H9 (cell line): ENCODE measurements around the gene CFAP77. TPM values are rescaled to one million over a fixed set of nuclear protein-coding genes. Genes with fewer than 3 reads are reported as not detected.

Experiments used
- DNase-seq: peaks from one replicate; pipeline ENCODE4 v3.0.0-alpha.2; 2017
- H2AFZ ChIP-seq: one replicate; pipeline ENCODE4 v1.6.1; 2013; ENCODE audit warnings: mild to moderate bottlenecking, low read length, control low read depth, moderate library complexity
- H2AK5ac ChIP-seq: 2 replicates; pipeline ENCODE4 v1.6.1; 2013; ENCODE audit warnings: low read length, control low read depth, mixed read lengths; ENCODE audit not compliant: insufficient read length
- H2BK120ac ChIP-seq: one replicate; pipeline ENCODE4 v1.6.1; 2013; ENCODE audit warnings: low read depth, mild to moderate bottlenecking, low read length, control low read depth, inconsistent platforms; ENCODE audit not compliant: poor library complexity, severe bottlenecking
- H2BK12ac ChIP-seq: 2 replicates; pipeline ENCODE4 v1.6.1; 2013; ENCODE audit warnings: low read length, control low read depth, mixed read lengths, low read depth; ENCODE audit not compliant: insufficient read length
- H2BK15ac ChIP-seq: 2 replicates; pipeline ENCODE4 v1.6.1; 2013; ENCODE audit warnings: low read depth, low read length, control low read depth
- H2BK20ac ChIP-seq: one replicate; pipeline ENCODE4 v1.6.1; 2013; ENCODE audit warnings: low read depth, mild to moderate bottlenecking, low read length, control low read depth, inconsistent platforms; ENCODE audit not compliant: poor library complexity, severe bottlenecking
- H2BK5ac ChIP-seq: 2 replicates; pipeline ENCODE4 v1.6.1; 2013; ENCODE audit warnings: low read length, control low read depth, mixed read lengths; ENCODE audit not compliant: insufficient read length
- H3K14ac ChIP-seq: 2 replicates; pipeline ENCODE4 v1.6.1; 2013; ENCODE audit warnings: low read length, control low read depth; ENCODE audit not compliant: insufficient read depth
- H3K18ac ChIP-seq: 2 replicates; pipeline ENCODE4 v1.6.1; 2013; ENCODE audit warnings: low read depth, mild to moderate bottlenecking, mixed read lengths, low read length, control low read depth; ENCODE audit not compliant: insufficient read length
- H3K23ac ChIP-seq: 2 replicates; pipeline ENCODE4 v1.6.1; 2013; ENCODE audit warnings: low read length, control low read depth, mixed read lengths, low read depth; ENCODE audit not compliant: insufficient read length
- H3K23me2 ChIP-seq: 2 replicates; pipeline ENCODE4 v1.6.1; 2013; ENCODE audit warnings: low read depth, mild to moderate bottlenecking, mixed read lengths, low read length, control low read depth; ENCODE audit not compliant: insufficient read length, poor library complexity, severe bottlenecking
- H3K27ac ChIP-seq: 2 replicates; pipeline ENCODE4 v1.5.1; 2013; ENCODE audit warnings: low read length, control low read depth, mixed read lengths, low read depth; ENCODE audit not compliant: insufficient read length
- H3K27me3 ChIP-seq: 2 replicates; pipeline ENCODE4 v1.6.1; 2013; ENCODE audit warnings: low read length, control low read depth, inconsistent platforms; ENCODE audit not compliant: insufficient read depth
- H3K4ac ChIP-seq: 2 replicates; pipeline ENCODE4 v1.6.1; 2013; ENCODE audit warnings: low read depth, mild to moderate bottlenecking, control low read depth, inconsistent platforms, low read length, moderate library complexity
- H3K4me1 ChIP-seq: 2 replicates; pipeline ENCODE4 v1.6.1; 2013; ENCODE audit warnings: low read length, control low read depth, inconsistent platforms; ENCODE audit not compliant: insufficient read depth
- H3K4me2 ChIP-seq: 2 replicates; pipeline ENCODE4 v1.6.1; 2013; ENCODE audit warnings: low read length, control low read depth, mixed read lengths; ENCODE audit not compliant: insufficient read length, insufficient read depth
- H3K56ac ChIP-seq: 2 replicates; pipeline ENCODE4 v1.6.1; 2013; ENCODE audit warnings: low read depth, mild to moderate bottlenecking, mixed read lengths, low read length, control low read depth; ENCODE audit not compliant: insufficient read length
- H3K79me1 ChIP-seq: 2 replicates; pipeline ENCODE4 v1.6.1; 2013; ENCODE audit warnings: low read depth, mild to moderate bottlenecking, moderate library complexity, low read length, control low read depth, inconsistent platforms; ENCODE audit not compliant: insufficient read depth, poor library complexity, severe bottlenecking
- H3K79me2 ChIP-seq: 2 replicates; pipeline ENCODE4 v1.6.1; 2013; ENCODE audit warnings: low read length, control low read depth, inconsistent platforms; ENCODE audit not compliant: insufficient read depth
- H3K9ac ChIP-seq: 2 replicates; pipeline ENCODE4 v1.6.1; 2013; ENCODE audit warnings: low read length, control low read depth, mixed read lengths; ENCODE audit not compliant: insufficient read length; ENCODE audit errors: extremely low read depth
- H3K9me3 ChIP-seq: one replicate; pipeline ENCODE4 v1.6.1; 2013; ENCODE audit warnings: low read depth, low read length, inconsistent platforms; ENCODE audit not compliant: control insufficient read depth
- H3T11ph ChIP-seq: one replicate; pipeline ENCODE4 v1.6.1; 2013; ENCODE audit warnings: mild to moderate bottlenecking, low read length, control low read depth, inconsistent platforms
- H4K20me1 ChIP-seq: one replicate; pipeline ENCODE4 v1.6.1; 2013; ENCODE audit not compliant: control insufficient read depth, insufficient read length, insufficient read depth
- H4K5ac ChIP-seq: 2 replicates; pipeline ENCODE4 v1.6.1; 2013; ENCODE audit warnings: low read depth, mild to moderate bottlenecking, mixed read lengths, low read length, control low read depth; ENCODE audit not compliant: insufficient read length
- H4K8ac ChIP-seq: replicated peaks from 2 replicates; pipeline ENCODE4 v1.6.1; 2013; ENCODE audit warnings: low read length, control low read depth, mixed read lengths, low read depth; ENCODE audit not compliant: insufficient read length
- H4K91ac ChIP-seq: 2 replicates; pipeline ENCODE4 v1.6.1; 2013; ENCODE audit warnings: low read depth, mild to moderate bottlenecking, moderate library complexity, mixed read lengths, low read length, control low read depth; ENCODE audit not compliant: insufficient read length
- H3K27ac Mint-ChIP-seq, 3 experiments: 2 replicates in 2 of 3; 3 replicates in 1 of 3; pipeline ENCODE4 v1.8.0; 2020 to 2021; ENCODE audit warnings: mixed read lengths in 3 of 3, mild to moderate bottlenecking in 1 of 3, moderate library complexity in 1 of 3
- H3K27me3 Mint-ChIP-seq: 2 replicates; pipeline ENCODE4 v1.8.0; 2021; ENCODE audit warnings: low read depth, mild to moderate bottlenecking, moderate library complexity, mixed read lengths
- H3K36me3 Mint-ChIP-seq, 3 experiments: 2 replicates in 2 of 3; 3 replicates in 1 of 3; pipeline ENCODE4 v1.8.0; 2020 to 2021; ENCODE audit warnings: low read depth in 3 of 3, mixed read lengths in 3 of 3; ENCODE audit not compliant: insufficient read depth in 1 of 3
- H3K4me1 Mint-ChIP-seq, 2 experiments: 2 replicates each; pipeline ENCODE4 v1.8.0; 2020; ENCODE audit warnings: mixed read lengths in 2 of 2
- H3K4me3 Mint-ChIP-seq, 2 experiments: 2 replicates in 1 of 2; 3 replicates in 1 of 2; pipeline ENCODE4 v1.8.0; 2020 to 2021; ENCODE audit warnings: mild to moderate bottlenecking in 2 of 2, mixed read lengths in 2 of 2, moderate library complexity in 1 of 2
- H3K9me3 Mint-ChIP-seq, 2 experiments: 2 replicates in 1 of 2; 3 replicates in 1 of 2; pipeline ENCODE4 v1.8.0; 2020; ENCODE audit warnings: mild to moderate bottlenecking in 2 of 2, mixed read lengths in 2 of 2, moderate library complexity in 1 of 2
- CTCF ChIP-seq: fragments of 200-600 bp; sonication (generic); conservative IDR thresholded peaks from 3 replicates; pipeline ENCODE4 v1.8.0; 2021; ENCODE audit warnings: antibody characterized with exemption, mild to moderate bottlenecking
- WGBS: extraction: QIAGEN DNeasy Blood & Tissue Kit; methylation state at CpG from one replicate; pipeline ENCODE4 v1.1.7; 2013; ENCODE audit warnings: missing lambda C conversion rate, low lambda C conversion rate, mixed read lengths; ENCODE audit not compliant: insufficient read length; ENCODE audit errors: extremely low coverage; 5-methylcytosine and 5-hydroxymethylcytosine counted together
- total RNA-seq: library from RNA; stranded (reverse); gene quantifications from 2 replicates; pipeline ENCODE4 v1.2.1, GENCODE V29; 2021

Gene CFAP77
- total RNA-seq, 1 experiment from 2014 or later = 0.72 TPM

DNA sequence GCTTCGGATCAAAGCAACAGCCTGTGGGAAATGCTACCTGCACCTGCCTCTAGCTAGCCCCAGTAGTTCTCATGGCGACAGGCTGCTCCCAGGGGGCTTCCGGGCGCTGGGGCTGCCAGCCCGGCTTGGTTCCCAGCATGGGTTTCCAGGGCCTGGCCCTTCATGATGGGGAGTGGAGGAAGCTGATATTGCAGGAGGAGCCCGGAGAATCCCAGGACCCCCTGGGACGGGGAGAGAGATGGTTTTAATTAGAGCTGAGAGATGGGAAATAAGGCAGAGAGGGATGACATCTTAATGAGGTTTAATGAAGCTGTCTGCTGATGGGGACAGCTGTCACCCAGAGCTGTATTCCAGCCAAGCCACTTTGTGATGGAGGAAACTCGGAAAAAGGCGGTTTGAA is 78.6 kb downstream of the CFAP77 start:
- H3K36me3 Mint-ChIP-seq = peaks cover 6 to 10% (median 7%) of the 10 kb centered on the region in 3 experiments; a peak in 6 of 7 replicates
- Histone ChIP-seq H3K56ac (no peak overlapping the region), H3K4me1 (no peaks in the 10 kb centered on the region; the same call in 1 of the 2 replicates), H3K27me3 (no peaks in the 10 kb centered on the region), H3K4ac (no peak overlapping the region), H3K79me1 (no peaks in the 10 kb centered on the region), H3K23me2 (no peaks in the 10 kb centered on the region), H2BK15ac (no peak overlapping the region), H4K5ac (no peak overlapping the region), H3K18ac (no peak overlapping the region), H2BK12ac (no peak overlapping the region), H3K27ac (no peak overlapping the region), H2BK120ac (no peak overlapping the region), H3K79me2 (no peaks in the 10 kb centered on the region), H2AFZ (no peak overlapping the region), H2AK5ac (no peak overlapping the region), H3K23ac (no peak overlapping the region), H2BK5ac (no peak overlapping the region), H4K20me1 (no peaks in the 10 kb centered on the region), H3K4me2 (no peak overlapping the region), H3K9me3 (no peaks in the 10 kb centered on the region), H4K8ac (no peak overlapping the region), H3T11ph (no peak overlapping the region), H3K9ac (no peak overlapping the region), H4K91ac (no peak overlapping the region), H3K14ac (no peak overlapping the region), H2BK20ac (no peak overlapping the region)
- TF ChIP-seq CTCF = no peak
- H3K9me3 Mint-ChIP-seq = peaks cover 14 to 20% of the 10 kb centered on the region in 2 experiments
- WGBS = no CpG with 5 or more reads among the region's 9 CpGs
- H3K27me3 Mint-ChIP-seq = peaks cover 13% of the 10 kb centered on the region
- H3K27ac Mint-ChIP-seq = no peak overlapping the region
- DNase-seq = no peak
- peaks cover 6 to 19% of the 10 kb centered on the region in 2 experiments for H3K4me1 Mint-ChIP-seq
- H3K4me3 Mint-ChIP-seq = no peak overlapping the region
